Keratinocyte (primary cell): ENCODE results near the gene BAZ1A. TPM values are rescaled to one million over a fixed set of nuclear protein-coding genes. Genes with fewer than 3 reads are reported as not detected.

Experiments
- DNase-seq: peaks from one replicate; pipeline ENCODE4 v3.0.0-alpha.2; 2011; ENCODE audit warnings: low read depth, missing footprints, low spot score
- FAIRE-seq: peaks from 2 replicates; lab custom pipeline; 2011; peaks lifted over from hg19 to GRCh38; lab: Jason Lieb, UNC
- H2AFZ ChIP-seq: 2 replicates; pipeline ENCODE4 v1.6.0; 2012; ENCODE audit warnings: low read length, control low read depth, inconsistent platforms; ENCODE audit not compliant: control insufficient read depth
- H3K27ac ChIP-seq: 2 replicates; pipeline ENCODE4 v1.5.1; 2011; ENCODE audit warnings: low read length; ENCODE audit not compliant: control insufficient read depth, insufficient read depth
- H3K27me3 ChIP-seq: 3 replicates; pipeline ENCODE4 v1.6.0; 2011; ENCODE audit warnings: low read length; ENCODE audit not compliant: control insufficient read depth, insufficient read depth; ENCODE audit errors: extremely low read depth
- H3K36me3 ChIP-seq, 2 experiments: 2 replicates in 1 of 2; 3 replicates in 1 of 2; pipeline ENCODE4 v1.5.1; 2011; ENCODE audit warnings: low read length in 2 of 2, mild to moderate bottlenecking in 1 of 2; ENCODE audit not compliant: control insufficient read depth in 2 of 2, insufficient read depth in 2 of 2; ENCODE audit errors: extremely low read depth in 1 of 2
- H3K4me1 ChIP-seq: 3 replicates; pipeline ENCODE4 v1.5.1; 2011; ENCODE audit warnings: low read length; ENCODE audit not compliant: control insufficient read depth, insufficient read depth; ENCODE audit errors: extremely low read depth
- H3K4me2 ChIP-seq: 3 replicates; pipeline ENCODE4 v1.6.0; 2011; ENCODE audit warnings: low read depth, low read length; ENCODE audit not compliant: control insufficient read depth, insufficient read depth; ENCODE audit errors: extremely low read depth
- H3K4me3 ChIP-seq, 3 experiments: fragments of 200-600 bp in 1 of 3; sonication (generic) in 1 of 3; 2 replicates in 2 of 3; 3 replicates in 1 of 3; pipeline ENCODE4 v1.5.1; 2011 to 2016; ENCODE audit warnings: low read length in 3 of 3, mild to moderate bottlenecking in 3 of 3, control low read depth in 2 of 3, inconsistent platforms in 1 of 3, low read depth in 1 of 3, mixed read lengths in 1 of 3, mixed run types in 1 of 3, moderate library complexity in 1 of 3; ENCODE audit not compliant: control insufficient read depth in 2 of 3, insufficient read depth in 2 of 3; ENCODE audit errors: extremely low read depth in 1 of 3
- H3K79me2 ChIP-seq: 2 replicates; pipeline ENCODE4 v1.6.0; 2012; ENCODE audit warnings: low read length; ENCODE audit not compliant: control insufficient read depth, insufficient read depth
- H3K9ac ChIP-seq: 3 replicates; pipeline ENCODE4 v1.6.0; 2011; ENCODE audit warnings: low read length; ENCODE audit not compliant: control insufficient read depth, insufficient read depth; ENCODE audit errors: extremely low read depth
- H3K9me1 ChIP-seq: 3 replicates; pipeline ENCODE4 v1.6.0; 2011; ENCODE audit warnings: low read length; ENCODE audit not compliant: control insufficient read depth, insufficient read depth; ENCODE audit errors: extremely low read depth
- H3K9me3 ChIP-seq: 2 replicates; pipeline ENCODE4 v1.5.1; 2012; ENCODE audit warnings: low read depth, low read length; ENCODE audit not compliant: control insufficient read depth
- H4K20me1 ChIP-seq: 3 replicates; pipeline ENCODE4 v1.6.0; 2011; ENCODE audit warnings: low read length; ENCODE audit not compliant: control insufficient read depth, insufficient read depth; ENCODE audit errors: extremely low read depth
- EZH2 ChIP-seq: IDR thresholded peaks from one replicate; pipeline ENCODE4 v1.6.1; 2012; ENCODE audit warnings: inconsistent platforms, mild to moderate bottlenecking, low read length, moderate library complexity
- dilution Hi-C: fragments of 300-500 bp; cut with MboI; formaldehyde crosslinking; loops from one replicate; pipeline ENCODE4 v1.7.0; 2020; ENCODE audit warnings: low sequenced_read_pairs; ENCODE audit not compliant: extremely low pct_ligation_motif_present
- polyA plus RNA-seq, 5 experiments: library from polyadenylated mRNA; depleted of rRNA in 3 of 5; stranded (reverse) in 3 of 5; stranded (forward) in 1 of 5; unstranded in 1 of 5; fragments of >200 nt; gene quantifications; 1 replicate in 1 of 5; 2 replicates in 3 of 5; 3 replicates in 1 of 5; pipeline versions ENCODE4 v1.2.1 to v1.2.3, GENCODE V29; 2011 to 2012; ENCODE audit warnings: missing spikeins in 2 of 5, low read depth in 1 of 5, low replicate concordance in 1 of 5
- TF ChIP-seq, protein P1 (sequence below), 3 experiments: IDR thresholded peaks in 1 of 3; conservative IDR thresholded peaks in 1 of 3; optimal IDR thresholded peaks in 1 of 3; 2 replicates in 2 of 3; 3 replicates in 1 of 3; pipeline versions ENCODE3 to v1.5.1; 2011; ENCODE audit warnings: low read length in 3 of 3, mild to moderate bottlenecking in 3 of 3, moderate library complexity in 2 of 3, control low read depth in 1 of 3, inconsistent platforms in 1 of 3; ENCODE audit not compliant: insufficient read depth in 2 of 3; ENCODE audit errors: extremely low read depth in 1 of 3

BAZ1A gene
- polyA plus RNA-seq, 1 donor (not counting 4 experiments of a cell fraction or from before 2014, with no cell fraction given) = 52.0 TPM

GRCh38 chr14:34715127-34715863 lies 159.9 kb downstream of the BAZ1A start:
- DNase-seq (no peak), FAIRE-seq (no peak)
- Histone ChIP-seq H3K4me2 (peak overlapping the region; percentile 88), H3K9me3 (no peaks in the 10 kb centered on the region), H2AFZ (peak overlapping the region; percentile 79), H3K27ac (no peak overlapping the region), H4K20me1 (no peaks in the 10 kb centered on the region), H3K9me1 (no peaks in the 10 kb centered on the region), H3K79me2 (peaks cover 7% of the 10 kb centered on the region), H3K4me3 (peak overlapping the region; percentile 77 to 92 (median 77)), H3K36me3 (peaks cover 0 to 4% of the 10 kb centered on the region in 2 experiments), H3K27me3 (no peaks in the 10 kb centered on the region), H3K9ac (peak overlapping the region; percentile 80), H3K4me1 (peaks cover 13% of the 10 kb centered on the region)
- dilution Hi-C loops = no loop called here
- TF ChIP-seq, protein P1, sequence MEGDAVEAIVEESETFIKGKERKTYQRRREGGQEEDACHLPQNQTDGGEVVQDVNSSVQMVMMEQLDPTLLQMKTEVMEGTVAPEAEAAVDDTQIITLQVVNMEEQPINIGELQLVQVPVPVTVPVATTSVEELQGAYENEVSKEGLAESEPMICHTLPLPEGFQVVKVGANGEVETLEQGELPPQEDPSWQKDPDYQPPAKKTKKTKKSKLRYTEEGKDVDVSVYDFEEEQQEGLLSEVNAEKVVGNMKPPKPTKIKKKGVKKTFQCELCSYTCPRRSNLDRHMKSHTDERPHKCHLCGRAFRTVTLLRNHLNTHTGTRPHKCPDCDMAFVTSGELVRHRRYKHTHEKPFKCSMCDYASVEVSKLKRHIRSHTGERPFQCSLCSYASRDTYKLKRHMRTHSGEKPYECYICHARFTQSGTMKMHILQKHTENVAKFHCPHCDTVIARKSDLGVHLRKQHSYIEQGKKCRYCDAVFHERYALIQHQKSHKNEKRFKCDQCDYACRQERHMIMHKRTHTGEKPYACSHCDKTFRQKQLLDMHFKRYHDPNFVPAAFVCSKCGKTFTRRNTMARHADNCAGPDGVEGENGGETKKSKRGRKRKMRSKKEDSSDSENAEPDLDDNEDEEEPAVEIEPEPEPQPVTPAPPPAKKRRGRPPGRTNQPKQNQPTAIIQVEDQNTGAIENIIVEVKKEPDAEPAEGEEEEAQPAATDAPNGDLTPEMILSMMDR (optimal IDR thresholded peaks at IDR 0.05 in 1 of 3, IDR thresholded peaks at IDR 0.05 in 1 of 3, conservative IDR thresholded peaks at IDR 0.05 in 1 of 3; ENCODE audit: extremely low read depth in 1 of 3, insufficient read depth in 2 of 3, low read length in 3 of 3) = no peak
- no peak for TF ChIP-seq EZH2

DNA sequence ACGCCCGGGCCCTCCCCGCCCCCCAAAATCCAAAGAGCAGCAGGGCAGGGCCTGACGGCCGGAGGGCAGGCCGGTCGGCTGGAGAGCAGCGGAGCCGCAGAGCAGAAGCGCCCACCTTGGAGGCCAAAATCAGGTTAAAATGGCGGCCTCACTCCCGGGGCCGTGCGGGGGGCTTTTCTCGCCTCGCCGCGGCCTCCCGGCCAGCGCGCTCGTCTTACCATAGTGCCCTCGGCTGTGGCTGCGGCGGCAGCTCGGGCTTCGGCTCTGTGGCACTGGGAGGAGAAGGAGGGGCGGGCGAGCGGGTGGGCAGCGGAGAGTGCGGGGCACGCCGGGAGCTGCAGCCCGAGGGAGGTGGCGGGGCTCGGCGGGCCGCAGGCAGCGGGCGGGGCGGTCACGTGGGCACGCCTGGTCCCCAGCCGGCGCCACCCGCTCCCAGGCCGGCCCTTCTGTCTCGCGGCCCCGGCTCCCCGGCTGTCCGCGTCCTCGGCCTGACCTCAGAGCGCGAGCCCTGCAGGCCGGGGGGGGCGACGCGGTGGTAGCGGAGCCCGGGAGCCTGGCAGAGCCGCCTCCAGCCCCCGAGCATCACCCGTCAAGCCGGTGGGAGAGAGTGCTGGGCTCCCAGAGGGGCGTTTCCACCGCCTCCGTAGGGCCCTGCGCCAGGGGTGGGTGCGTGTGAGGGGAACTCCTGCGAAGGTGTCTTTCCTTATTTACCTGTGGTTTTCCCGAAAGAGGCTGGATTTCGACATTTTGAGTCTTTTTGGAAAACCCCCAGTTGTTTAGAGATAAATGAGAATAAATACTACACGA lies 160.6 kb downstream of the BAZ1A start, which contains the start of gene CFL2:
Gene CFL2 (minus strand): TSS at position 274 of the 807 bp plus-strand sequence. CDS start 53 bp downstream, at position 221.
- H3K27me3 ChIP-seq = no peaks in the 10 kb centered on the region
- DNase-seq = no peak
- H3K9me3 ChIP-seq = no peaks in the 10 kb centered on the region
- dilution Hi-C loops = no loop called here
- peaks cover 13% of the 10 kb centered on the region for H3K4me1 ChIP-seq
- H3K79me2 ChIP-seq = peaks cover 7% of the 10 kb centered on the region
- no peak for TF ChIP-seq EZH2
- TF ChIP-seq, protein P1 (optimal IDR thresholded peaks at IDR 0.05 in 1 of 3, IDR thresholded peaks at IDR 0.05 in 1 of 3, conservative IDR thresholded peaks at IDR 0.05 in 1 of 3; ENCODE audit: extremely low read depth in 1 of 3, insufficient read depth in 2 of 3, low read length in 3 of 3) = no peak
- peak within 1 kb of the TSS; percentile 79 for H2AFZ ChIP-seq
- H4K20me1 ChIP-seq = no peaks in the 10 kb centered on the region
- peak within 1 kb of the TSS; percentile 80 for H3K9ac ChIP-seq
- peak within 1 kb of the TSS; percentile 77 to 92 (median 77) for H3K4me3 ChIP-seq
- peaks cover 0 to 4% of the 10 kb centered on the region in 2 experiments for H3K36me3 ChIP-seq
- H3K9me1 ChIP-seq = no peaks in the 10 kb centered on the region
- peak within 1 kb of the TSS; percentile 75 for H3K27ac ChIP-seq
- H3K4me2 ChIP-seq = peak within 1 kb of the TSS; percentile 88
- FAIRE-seq = no peak
